HEK293 (cell line): ENCODE data around the gene EPHA6.

Experiments used
- GLIS1 ChIP-seq: fragments of 450-650 bp; formaldehyde crosslinking; IDR thresholded peaks from 2 replicates; pipeline ENCODE4 v1.5.1; 2016; ENCODE audit warnings: missing biosample characterization, missing genetic modification characterization
- IKZF3 ChIP-seq: fragments of 450-650 bp; IDR thresholded peaks from 2 replicates; pipeline ENCODE4 v1.5.0; 2018; ENCODE audit warnings: missing biosample characterization, mild to moderate bottlenecking, missing genetic modification characterization, moderate library complexity
- YY1 ChIP-seq: fragments of 450-650 bp; formaldehyde crosslinking; IDR thresholded peaks from 2 replicates; pipeline ENCODE4 v1.5.1; 2018; ENCODE audit warnings: missing biosample characterization, missing genetic modification characterization
- ZBTB20 ChIP-seq: fragments of 450-650 bp; formaldehyde crosslinking; IDR thresholded peaks from 2 replicates; pipeline ENCODE4 v1.5.1; 2016; ENCODE audit warnings: missing biosample characterization, missing genetic modification characterization
- ZNF26 ChIP-seq: fragments of 450-650 bp; formaldehyde crosslinking; IDR thresholded peaks from 2 replicates; pipeline ENCODE4 v1.5.1; 2016; ENCODE audit warnings: missing biosample characterization, missing genetic modification characterization
- ZNF501 ChIP-seq: fragments of 450-650 bp; formaldehyde crosslinking; IDR thresholded peaks from 2 replicates; pipeline ENCODE4 v1.5.1; 2016; ENCODE audit warnings: missing biosample characterization, missing genetic modification characterization
- ZNF76 ChIP-seq: fragments of 450-650 bp; formaldehyde crosslinking; IDR thresholded peaks from 2 replicates; pipeline ENCODE4; 2016; ENCODE audit warnings: low read depth, missing biosample characterization, missing genetic modification characterization, borderline replicate concordance
- ZNF785 ChIP-seq: fragments of 450-650 bp; formaldehyde crosslinking; IDR thresholded peaks from 2 replicates; pipeline ENCODE4 v1.5.1; 2016; ENCODE audit warnings: missing biosample characterization, missing genetic modification characterization
- TF ChIP-seq, protein P1 (sequence below): fragments of 450-650 bp; formaldehyde crosslinking; IDR thresholded peaks from 2 replicates; pipeline ENCODE4 v1.5.1; 2017; ENCODE audit warnings: missing biosample characterization, missing genetic modification characterization
- TF ChIP-seq, protein P2 (sequence below): fragments of 450-650 bp; formaldehyde crosslinking; IDR thresholded peaks from 2 replicates; pipeline ENCODE4 v1.5.1; 2016; ENCODE audit warnings: missing biosample characterization, missing genetic modification characterization

DNA sequence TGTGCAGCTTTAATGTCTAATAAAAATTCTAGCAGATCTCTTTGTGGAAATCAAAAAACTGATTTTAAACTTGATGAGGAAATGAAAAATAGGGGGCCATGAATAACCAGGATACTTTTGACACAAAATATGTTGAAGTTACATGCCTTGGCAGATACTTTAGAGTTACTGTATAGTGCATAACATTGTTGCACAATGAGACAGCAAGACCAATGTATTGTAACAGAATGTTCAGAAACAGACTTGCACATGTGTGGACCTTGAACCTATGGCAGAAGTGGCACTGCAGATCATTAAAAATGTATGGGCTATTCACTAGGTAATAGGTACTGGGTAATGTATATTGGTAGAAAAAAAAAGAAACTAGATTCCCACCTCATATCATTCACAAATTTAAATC, 607.2 kb downstream of the EPHA6 start:
- TF ChIP-seq, protein P1, sequence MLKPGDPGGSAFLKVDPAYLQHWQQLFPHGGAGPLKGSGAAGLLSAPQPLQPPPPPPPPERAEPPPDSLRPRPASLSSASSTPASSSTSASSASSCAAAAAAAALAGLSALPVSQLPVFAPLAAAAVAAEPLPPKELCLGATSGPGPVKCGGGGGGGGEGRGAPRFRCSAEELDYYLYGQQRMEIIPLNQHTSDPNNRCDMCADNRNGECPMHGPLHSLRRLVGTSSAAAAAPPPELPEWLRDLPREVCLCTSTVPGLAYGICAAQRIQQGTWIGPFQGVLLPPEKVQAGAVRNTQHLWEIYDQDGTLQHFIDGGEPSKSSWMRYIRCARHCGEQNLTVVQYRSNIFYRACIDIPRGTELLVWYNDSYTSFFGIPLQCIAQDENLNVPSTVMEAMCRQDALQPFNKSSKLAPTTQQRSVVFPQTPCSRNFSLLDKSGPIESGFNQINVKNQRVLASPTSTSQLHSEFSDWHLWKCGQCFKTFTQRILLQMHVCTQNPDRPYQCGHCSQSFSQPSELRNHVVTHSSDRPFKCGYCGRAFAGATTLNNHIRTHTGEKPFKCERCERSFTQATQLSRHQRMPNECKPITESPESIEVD = no peak
- TF ChIP-seq IKZF3 (no peak), ZBTB20 (no peak), ZNF26 (tag by site-specific recombination) (no peak), ZNF785 (tag by site-specific recombination) (no peak), YY1 (no peak), GLIS1 (no peak), ZNF501 (tag by site-specific recombination) (no peak), ZNF76 (tag by site-specific recombination) (no peak)
- TF ChIP-seq, protein P2, sequence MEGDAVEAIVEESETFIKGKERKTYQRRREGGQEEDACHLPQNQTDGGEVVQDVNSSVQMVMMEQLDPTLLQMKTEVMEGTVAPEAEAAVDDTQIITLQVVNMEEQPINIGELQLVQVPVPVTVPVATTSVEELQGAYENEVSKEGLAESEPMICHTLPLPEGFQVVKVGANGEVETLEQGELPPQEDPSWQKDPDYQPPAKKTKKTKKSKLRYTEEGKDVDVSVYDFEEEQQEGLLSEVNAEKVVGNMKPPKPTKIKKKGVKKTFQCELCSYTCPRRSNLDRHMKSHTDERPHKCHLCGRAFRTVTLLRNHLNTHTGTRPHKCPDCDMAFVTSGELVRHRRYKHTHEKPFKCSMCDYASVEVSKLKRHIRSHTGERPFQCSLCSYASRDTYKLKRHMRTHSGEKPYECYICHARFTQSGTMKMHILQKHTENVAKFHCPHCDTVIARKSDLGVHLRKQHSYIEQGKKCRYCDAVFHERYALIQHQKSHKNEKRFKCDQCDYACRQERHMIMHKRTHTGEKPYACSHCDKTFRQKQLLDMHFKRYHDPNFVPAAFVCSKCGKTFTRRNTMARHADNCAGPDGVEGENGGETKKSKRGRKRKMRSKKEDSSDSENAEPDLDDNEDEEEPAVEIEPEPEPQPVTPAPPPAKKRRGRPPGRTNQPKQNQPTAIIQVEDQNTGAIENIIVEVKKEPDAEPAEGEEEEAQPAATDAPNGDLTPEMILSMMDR (tag by site-specific recombination) = no peak
